ENCODE results near the gene ODC1.

DNA sequence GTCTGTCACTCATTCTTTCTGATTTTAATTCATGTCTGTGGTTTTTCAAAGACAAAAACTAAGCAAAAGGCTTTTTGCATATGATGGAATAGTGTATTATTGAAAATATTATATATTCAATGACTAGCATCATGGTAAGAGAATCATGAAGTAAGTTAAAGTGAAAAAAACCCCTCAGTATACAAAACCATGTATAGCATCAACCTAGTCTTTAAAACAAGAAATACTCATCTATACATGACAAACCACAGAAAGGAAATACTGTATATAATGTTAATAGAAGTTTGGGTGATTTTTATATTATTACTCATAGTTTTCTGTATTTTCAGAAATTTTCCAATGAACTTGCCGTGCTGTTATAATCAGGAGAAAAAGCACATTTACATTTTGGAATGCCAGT, 38.0 kb upstream of the ODC1 start:
- TF ChIP-seq, protein P1, sequence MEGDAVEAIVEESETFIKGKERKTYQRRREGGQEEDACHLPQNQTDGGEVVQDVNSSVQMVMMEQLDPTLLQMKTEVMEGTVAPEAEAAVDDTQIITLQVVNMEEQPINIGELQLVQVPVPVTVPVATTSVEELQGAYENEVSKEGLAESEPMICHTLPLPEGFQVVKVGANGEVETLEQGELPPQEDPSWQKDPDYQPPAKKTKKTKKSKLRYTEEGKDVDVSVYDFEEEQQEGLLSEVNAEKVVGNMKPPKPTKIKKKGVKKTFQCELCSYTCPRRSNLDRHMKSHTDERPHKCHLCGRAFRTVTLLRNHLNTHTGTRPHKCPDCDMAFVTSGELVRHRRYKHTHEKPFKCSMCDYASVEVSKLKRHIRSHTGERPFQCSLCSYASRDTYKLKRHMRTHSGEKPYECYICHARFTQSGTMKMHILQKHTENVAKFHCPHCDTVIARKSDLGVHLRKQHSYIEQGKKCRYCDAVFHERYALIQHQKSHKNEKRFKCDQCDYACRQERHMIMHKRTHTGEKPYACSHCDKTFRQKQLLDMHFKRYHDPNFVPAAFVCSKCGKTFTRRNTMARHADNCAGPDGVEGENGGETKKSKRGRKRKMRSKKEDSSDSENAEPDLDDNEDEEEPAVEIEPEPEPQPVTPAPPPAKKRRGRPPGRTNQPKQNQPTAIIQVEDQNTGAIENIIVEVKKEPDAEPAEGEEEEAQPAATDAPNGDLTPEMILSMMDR (IDR thresholded peaks at IDR 0.05; ENCODE audit: insufficient read depth, low read depth, low read length): no peak
- TF ChIP-seq EZH2 (IDR thresholded peaks at IDR 0.05; ENCODE audit: insufficient read depth, low read length): no peak

All from astrocyte (in vitro differentiated cells and primary cell).